ENCODE measurements around the gene ARID3A. TPM values are rescaled to one million over a fixed set of nuclear protein-coding genes. Genes with fewer than 3 reads are reported as not detected.

ARID3A gene
- total RNA-seq, 1 experiment from 2014 or later = 10.2 TPM

GRCh38 chr19:892243-892893, 33.5 kb upstream of the ARID3A start:
- peak overlapping the region; percentile 82 for H3K4me3 Mint-ChIP-seq (ENCODE audit: unreplicated experiment)
- H3K36me3 Mint-ChIP-seq (ENCODE audit: insufficient read depth, unreplicated experiment) = peaks cover 23% of the 10 kb centered on the region
- ChIA-PET CTCF (interaction anchor here (0.6 kb wide), 2 partner anchors 18 to 122 kb away, joined by 3 to 4 read pairs; no protein-coding TSS in a partner anchor), POLR2A (interaction anchor here (0.9 to 1.4 kb wide), 7 partner anchors 10 to 92 kb away, joined by 3 to 14 read pairs (median 5); partner anchors contain the start of gene WDR18)
- no peak for TF ChIP-seq CTCF (IDR thresholded peaks at IDR 0.05; ENCODE audit: unreplicated experiment)
- H3K9me3 Mint-ChIP-seq (ENCODE audit: unreplicated experiment) = no peaks in the 10 kb centered on the region
- peaks cover 7% of the 10 kb centered on the region for H3K4me1 Mint-ChIP-seq (ENCODE audit: insufficient read depth, unreplicated experiment)
- intact Hi-C loops (cut with micrococcal nuclease) = no loop called here
- no peak for DNase-seq (ENCODE audit: unreplicated experiment)
- no peaks in the 10 kb centered on the region for H3K27me3 Mint-ChIP-seq (ENCODE audit: insufficient read depth, unreplicated experiment)
- no TSS peak for BruUV-seq (replicated peaks)
- peak overlapping the region; percentile 100 for H3K27ac Mint-ChIP-seq (ENCODE audit: low read depth, unreplicated experiment)

GRCh38 chr19:892894-893689, 32.7 kb upstream of the ARID3A start, which contains the start of the genes MED16 and RNU6-9:
Gene MED16, minus strand, starts transcription at chr19:893187. Its CDS starts 2,056 bp downstream, at chr19:891131.
Gene RNU6-9, plus strand, starts transcription at chr19:893484.
- DNase-seq (ENCODE audit: unreplicated experiment) = peak; percentile 96
- TSS peak; percentile 100 for BruUV-seq (replicated peaks)
- Mint-ChIP-seq H3K9me3 (ENCODE audit: unreplicated experiment) (no peaks in the 10 kb centered on the region), H3K27me3 (ENCODE audit: insufficient read depth, unreplicated experiment) (no peaks in the 10 kb centered on the region), H3K4me3 (ENCODE audit: unreplicated experiment) (peak within 1 kb of the TSS; percentile 82), H3K4me1 (ENCODE audit: insufficient read depth, unreplicated experiment) (peaks cover 7% of the 10 kb centered on the region), H3K36me3 (ENCODE audit: insufficient read depth, unreplicated experiment) (peaks cover 22% of the 10 kb centered on the region), H3K27ac (ENCODE audit: low read depth, unreplicated experiment) (peak within 1 kb of the TSS; percentile 100)
- intact Hi-C loops (cut with micrococcal nuclease) = no loop called here
- CTCF ChIA-PET = interaction anchor here (0.6 kb wide), 4 partner anchors 17 to 122 kb away, joined by 3 to 5 read pairs (median 4); no protein-coding TSS in a partner anchor
- POLR2A ChIA-PET = interaction anchor here (0.6 to 1.4 kb wide), 17 partner anchors 9 to 455 kb away, joined by 3 to 14 read pairs (median 5); partner anchors contain the start of genes CIRBP, CNN2, PTBP1 and R3HDM4
- TF ChIP-seq CTCF (IDR thresholded peaks at IDR 0.05; ENCODE audit: unreplicated experiment) = no peak

GRCh38 chr19:896434-896833, 29.4 kb upstream of the ARID3A start:
- POLR2A ChIA-PET = no interaction called here
- peaks cover 33% of the 10 kb centered on the region for H3K36me3 Mint-ChIP-seq (ENCODE audit: insufficient read depth, unreplicated experiment)
- no TSS peak for BruUV-seq (replicated peaks)
- TF ChIP-seq CTCF (IDR thresholded peaks at IDR 0.05; ENCODE audit: unreplicated experiment) = no peak
- H3K27ac Mint-ChIP-seq (ENCODE audit: low read depth, unreplicated experiment) = no peak overlapping the region
- no peak for DNase-seq (ENCODE audit: unreplicated experiment)
- H3K27me3 Mint-ChIP-seq (ENCODE audit: insufficient read depth, unreplicated experiment) = no peaks in the 10 kb centered on the region
- intact Hi-C loops (cut with micrococcal nuclease) = no loop called here
- no peak overlapping the region for H3K4me3 Mint-ChIP-seq (ENCODE audit: unreplicated experiment)
- CTCF ChIA-PET = no interaction called here
- H3K4me1 Mint-ChIP-seq (ENCODE audit: insufficient read depth, unreplicated experiment) = peaks cover 7% of the 10 kb centered on the region
- no peaks in the 10 kb centered on the region for H3K9me3 Mint-ChIP-seq (ENCODE audit: unreplicated experiment)

- intact Hi-C loops (cut with micrococcal nuclease) = no loop called here
Observed at GRCh38 chr19:896999-897398, 28.8 kb upstream of the ARID3A start.

More at GRCh38 chr19:896999-897398, 28.8 kb upstream of the ARID3A start:
- no peaks in the 10 kb centered on the region for H3K9me3 Mint-ChIP-seq (ENCODE audit: unreplicated experiment)
- DNase-seq (ENCODE audit: unreplicated experiment) = no peak
- H3K4me3 Mint-ChIP-seq (ENCODE audit: unreplicated experiment) = no peak overlapping the region
- TF ChIP-seq CTCF (IDR thresholded peaks at IDR 0.05; ENCODE audit: unreplicated experiment) = no peak
- ChIA-PET CTCF (interaction anchor here (0.6 kb wide), 1 partner anchor 90 kb away, joined by 3 read pairs; no protein-coding TSS in a partner anchor), POLR2A (interaction anchor here (0.6 kb wide), 1 partner anchor 18 kb away, joined by 3 read pairs; no protein-coding TSS in a partner anchor)
- no peak overlapping the region for H3K27ac Mint-ChIP-seq (ENCODE audit: low read depth, unreplicated experiment)
- H3K27me3 Mint-ChIP-seq (ENCODE audit: insufficient read depth, unreplicated experiment) = no peaks in the 10 kb centered on the region
- peaks cover 33% of the 10 kb centered on the region for H3K36me3 Mint-ChIP-seq (ENCODE audit: insufficient read depth, unreplicated experiment)
- BruUV-seq (replicated peaks) = no TSS peak
- H3K4me1 Mint-ChIP-seq (ENCODE audit: insufficient read depth, unreplicated experiment) = peaks cover 7% of the 10 kb centered on the region
